ENCODE results near the gene HIC1. TPM values are rescaled to one million over a fixed set of nuclear protein-coding genes. Genes with fewer than 3 reads are reported as not detected.

Gene HIC1
- polyA plus RNA-seq, 1 donor (not counting 4 experiments of a cell fraction or from before 2014, with no cell fraction given), result 0.64 TPM

DNA sequence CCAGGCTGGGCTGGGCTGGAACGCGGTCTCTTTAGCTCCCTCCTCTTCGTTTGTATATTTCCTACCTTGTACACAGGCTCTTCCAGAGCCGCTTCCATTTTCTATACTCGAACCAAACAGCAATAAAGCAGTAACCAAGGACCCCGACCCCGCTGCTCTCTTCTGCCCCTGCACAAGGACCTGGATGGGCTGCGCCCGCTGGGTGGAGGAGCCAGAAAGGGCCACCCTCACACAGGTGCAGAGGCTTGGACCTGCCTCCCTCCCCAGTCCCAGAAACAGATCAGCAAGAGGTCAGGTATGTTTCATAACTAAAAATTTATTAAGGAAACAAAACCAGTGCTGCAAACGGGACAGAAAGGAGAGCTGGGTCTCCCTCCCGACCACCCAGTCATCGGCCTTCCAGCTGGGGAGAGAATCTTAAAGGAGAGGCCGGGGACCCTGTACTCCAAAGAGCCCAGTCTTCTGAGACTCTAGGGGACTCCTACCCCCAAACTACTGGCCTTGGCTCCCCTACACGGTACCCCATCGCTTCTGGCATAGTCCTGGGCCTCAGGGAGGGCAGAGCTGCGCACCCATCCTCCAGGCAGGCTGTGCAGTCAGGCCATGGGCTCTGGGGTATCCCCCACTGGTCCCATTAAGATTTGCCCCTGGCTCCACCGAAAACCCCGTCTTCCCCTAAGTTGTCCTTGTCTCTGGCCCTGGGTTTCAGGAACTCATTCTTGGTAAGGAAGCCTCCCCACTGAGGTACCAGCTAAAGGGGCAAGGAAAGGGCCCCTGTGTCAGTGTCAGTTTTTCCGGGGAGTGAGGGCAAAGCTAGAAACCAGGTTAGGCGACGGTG is 4.9 kb downstream of the HIC1 start:
- Histone ChIP-seq H4K20me1 (ENCODE audit: control insufficient read depth, extremely low read depth, insufficient read depth, low read length) (peaks cover 4% of the 10 kb centered on the region), H3K4me2 (ENCODE audit: control insufficient read depth, extremely low read depth, insufficient read depth, low read depth, low read length) (no peak overlapping the region), H3K4me3 (ENCODE audit: control insufficient read depth in 2 of 3, extremely low read depth in 1 of 3, insufficient read depth in 2 of 3, low read depth in 1 of 3, low read length in 3 of 3) (no peak overlapping the region), H3K36me3 (ENCODE audit: control insufficient read depth in 2 of 2, extremely low read depth in 1 of 2, insufficient read depth in 2 of 2, low read length in 2 of 2) (peaks cover 14% of the 10 kb centered on the region in 2 experiments), H3K9ac (ENCODE audit: control insufficient read depth, extremely low read depth, insufficient read depth, low read length) (no peak overlapping the region), H3K79me2 (ENCODE audit: control insufficient read depth, insufficient read depth, low read length) (peaks cover 5% of the 10 kb centered on the region), H3K27me3 (ENCODE audit: control insufficient read depth, extremely low read depth, insufficient read depth, low read length) (peaks cover 7% of the 10 kb centered on the region), H3K4me1 (ENCODE audit: control insufficient read depth, extremely low read depth, insufficient read depth, low read length) (no peaks in the 10 kb centered on the region), H3K9me3 (ENCODE audit: control insufficient read depth, low read depth, low read length) (no peaks in the 10 kb centered on the region), H3K27ac (ENCODE audit: control insufficient read depth, insufficient read depth, low read length) (no peak overlapping the region), H2AFZ (ENCODE audit: control insufficient read depth, low read length) (no peak overlapping the region), H3K9me1 (ENCODE audit: control insufficient read depth, extremely low read depth, insufficient read depth, low read length) (no peaks in the 10 kb centered on the region)
- FAIRE-seq, result no peak
- DNase-seq (ENCODE audit: low read depth, low spot score), result no peak
- dilution Hi-C loops (cut with MboI; ENCODE audit: extremely low pct_ligation_motif_present, low sequenced_read_pairs), result no loop called here
- TF ChIP-seq CTCF (optimal IDR thresholded peaks at IDR 0.05 in 1 of 3, IDR thresholded peaks at IDR 0.05 in 1 of 3, conservative IDR thresholded peaks at IDR 0.05 in 1 of 3; ENCODE audit: extremely low read depth in 1 of 3, insufficient read depth in 2 of 3, low read length in 3 of 3) (no peak), EZH2 (IDR thresholded peaks at IDR 0.05; ENCODE audit: low read length) (no peak)

- peaks cover 16% of the 10 kb centered on the region in 2 experiments for H3K36me3 ChIP-seq (ENCODE audit: control insufficient read depth in 2 of 2, extremely low read depth in 1 of 2, insufficient read depth in 2 of 2, low read length in 2 of 2)
These were observed 5.4 kb downstream of the HIC1 start for GRCh38 chr17:2060385-2060658.

More at GRCh38 chr17:2060385-2060658, 5.4 kb downstream of the HIC1 start:
- Histone ChIP-seq H3K4me2 (ENCODE audit: control insufficient read depth, extremely low read depth, insufficient read depth, low read depth, low read length) (no peak overlapping the region), H3K27ac (ENCODE audit: control insufficient read depth, insufficient read depth, low read length) (no peak overlapping the region), H3K79me2 (ENCODE audit: control insufficient read depth, insufficient read depth, low read length) (peaks cover 5% of the 10 kb centered on the region), H3K4me1 (ENCODE audit: control insufficient read depth, extremely low read depth, insufficient read depth, low read length) (no peaks in the 10 kb centered on the region), H3K9me3 (ENCODE audit: control insufficient read depth, low read depth, low read length) (no peaks in the 10 kb centered on the region), H2AFZ (ENCODE audit: control insufficient read depth, low read length) (no peak overlapping the region), H3K4me3 (ENCODE audit: control insufficient read depth in 2 of 3, extremely low read depth in 1 of 3, insufficient read depth in 2 of 3, low read depth in 1 of 3, low read length in 3 of 3) (no peak overlapping the region), H3K27me3 (ENCODE audit: control insufficient read depth, extremely low read depth, insufficient read depth, low read length) (peaks cover 7% of the 10 kb centered on the region), H3K9me1 (ENCODE audit: control insufficient read depth, extremely low read depth, insufficient read depth, low read length) (no peaks in the 10 kb centered on the region), H3K9ac (ENCODE audit: control insufficient read depth, extremely low read depth, insufficient read depth, low read length) (no peak overlapping the region), H4K20me1 (ENCODE audit: control insufficient read depth, extremely low read depth, insufficient read depth, low read length) (peaks cover 4% of the 10 kb centered on the region)
- TF ChIP-seq CTCF (optimal IDR thresholded peaks at IDR 0.05 in 1 of 3, IDR thresholded peaks at IDR 0.05 in 1 of 3, conservative IDR thresholded peaks at IDR 0.05 in 1 of 3; ENCODE audit: extremely low read depth in 1 of 3, insufficient read depth in 2 of 3, low read length in 3 of 3) (no peak), EZH2 (IDR thresholded peaks at IDR 0.05; ENCODE audit: low read length) (no peak)
- DNase-seq (ENCODE audit: low read depth, low spot score) (no peak), FAIRE-seq (no peak)
- dilution Hi-C loops (cut with MboI; ENCODE audit: extremely low pct_ligation_motif_present, low sequenced_read_pairs), result no loop called here
